RWPE2 (cell line): ENCODE results near the gene SSX4.
A peak's percentile ranks its signal among the peaks of the same experiment; 100 is the strongest.
"Not testable (repeated sequence)": the region's sequence is repeated elsewhere in the genome, so short reads cannot be mapped to it uniquely, and the experiment has no call there.

ENCODE experiments used
- ATAC-seq: fragments of 200-7000 bp; cut with Tn5 transposase; 3 replicates; pipeline ENCODE4 v1.9.1; 2021; ENCODE audit warnings: low read depth
- DNase-seq: peaks from one replicate; pipeline ENCODE4 v3.0.0-alpha.2; 2020; ENCODE audit warnings: low spot score
- H3K27ac ChIP-seq: fragments of 450-650 bp; 2 replicates; pipeline ENCODE4 v1.5.1; 2017; ENCODE audit warnings: mild to moderate bottlenecking; ENCODE audit not compliant: poor library complexity, severe bottlenecking
- H3K27me3 ChIP-seq: fragments of 250-450 bp; sonication (Bioruptor Pico); 2 replicates; pipeline ENCODE4 v1.5.1; 2021; ENCODE audit warnings: mild to moderate bottlenecking, moderate library complexity; ENCODE audit not compliant: insufficient read depth, poor library complexity, severe bottlenecking
- H3K36me3 ChIP-seq: fragments of 250-450 bp; sonication (Bioruptor Pico); 2 replicates; pipeline ENCODE4 v1.5.1; 2020; ENCODE audit warnings: low read depth, mild to moderate bottlenecking, moderate library complexity
- H3K4me1 ChIP-seq: fragments of 250-450 bp; sonication (Bioruptor Pico); 2 replicates; pipeline ENCODE4 v1.5.1; 2021; ENCODE audit warnings: mild to moderate bottlenecking, moderate library complexity; ENCODE audit not compliant: insufficient read depth, poor library complexity, severe bottlenecking
- H3K4me3 ChIP-seq: fragments of 250-450 bp; sonication (Bioruptor Pico); 2 replicates; pipeline ENCODE4 v1.5.1; 2021; ENCODE audit warnings: mild to moderate bottlenecking, moderate library complexity; ENCODE audit not compliant: severe bottlenecking
- H3K9me3 ChIP-seq: fragments of 250-450 bp; sonication (Bioruptor Pico); 2 replicates; pipeline ENCODE4 v1.5.1; 2021; ENCODE audit warnings: mild to moderate bottlenecking, moderate library complexity; ENCODE audit not compliant: severe bottlenecking
- TF ChIP-seq, protein P1 (sequence below): fragments of 450-650 bp; IDR thresholded peaks from one replicate; pipeline ENCODE4 v1.5.1; 2017; ENCODE audit warnings: mild to moderate bottlenecking, moderate library complexity; ENCODE audit not compliant: poor library complexity, severe bottlenecking

SSX4 gene, protein sequence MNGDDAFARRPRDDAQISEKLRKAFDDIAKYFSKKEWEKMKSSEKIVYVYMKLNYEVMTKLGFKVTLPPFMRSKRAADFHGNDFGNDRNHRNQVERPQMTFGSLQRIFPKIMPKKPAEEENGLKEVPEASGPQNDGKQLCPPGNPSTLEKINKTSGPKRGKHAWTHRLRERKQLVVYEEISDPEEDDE

DNA sequence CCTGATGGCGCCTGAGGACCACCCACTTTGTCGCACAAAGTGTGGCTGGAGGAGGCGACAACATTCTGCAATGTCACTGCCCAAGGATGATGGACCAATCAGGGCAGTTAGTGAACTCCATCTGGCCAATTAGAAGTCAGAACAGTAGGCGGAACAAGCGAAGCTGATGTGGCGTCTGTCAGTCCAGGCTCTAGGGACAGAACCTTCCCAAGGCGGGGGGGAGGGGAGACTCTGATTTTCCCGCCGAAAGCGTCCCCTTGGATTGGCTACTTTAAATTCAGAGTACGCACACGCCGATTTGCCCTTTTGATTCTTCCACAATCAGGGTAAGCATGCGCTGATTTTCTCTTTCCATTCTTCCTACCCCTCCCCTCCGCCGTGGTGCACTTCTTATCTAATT is at the start of gene SSX4:
TSS of gene SSX4 (plus strand) at position 301 of the 400 bp plus-strand sequence. CDS start 515 bp downstream, outside the sequence.
- ATAC-seq, H3K9me3 ChIP-seq, H3K27ac ChIP-seq, DNase-seq, H3K4me3 ChIP-seq, H3K27me3 ChIP-seq, H3K36me3 ChIP-seq, H3K4me1 ChIP-seq: not testable (repeated sequence)

DNA sequence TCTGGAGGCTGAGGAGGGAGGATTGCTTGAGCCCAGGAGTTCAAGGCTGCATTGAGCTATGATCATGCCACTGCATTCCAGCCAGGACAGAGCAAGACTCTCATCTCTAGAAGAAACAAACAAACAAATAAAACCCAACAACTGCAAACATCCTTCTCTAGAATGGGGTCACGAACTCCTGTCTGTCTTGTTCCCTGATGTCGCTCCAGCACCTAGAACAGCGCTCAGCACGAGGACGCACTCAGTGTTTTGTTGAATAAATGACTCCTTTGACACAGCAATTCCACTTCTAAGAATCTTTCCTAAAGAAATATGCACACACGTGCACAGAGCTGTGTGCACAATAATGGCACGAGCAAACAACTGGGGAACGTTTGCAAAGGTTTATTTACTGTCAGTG is 37.3 kb upstream of the SSX4 start:
- not testable (repeated sequence) for H3K9me3 ChIP-seq, H3K4me3 ChIP-seq, H3K4me1 ChIP-seq, ATAC-seq, H3K27ac ChIP-seq, H3K36me3 ChIP-seq, H3K27me3 ChIP-seq, DNase-seq

DNA sequence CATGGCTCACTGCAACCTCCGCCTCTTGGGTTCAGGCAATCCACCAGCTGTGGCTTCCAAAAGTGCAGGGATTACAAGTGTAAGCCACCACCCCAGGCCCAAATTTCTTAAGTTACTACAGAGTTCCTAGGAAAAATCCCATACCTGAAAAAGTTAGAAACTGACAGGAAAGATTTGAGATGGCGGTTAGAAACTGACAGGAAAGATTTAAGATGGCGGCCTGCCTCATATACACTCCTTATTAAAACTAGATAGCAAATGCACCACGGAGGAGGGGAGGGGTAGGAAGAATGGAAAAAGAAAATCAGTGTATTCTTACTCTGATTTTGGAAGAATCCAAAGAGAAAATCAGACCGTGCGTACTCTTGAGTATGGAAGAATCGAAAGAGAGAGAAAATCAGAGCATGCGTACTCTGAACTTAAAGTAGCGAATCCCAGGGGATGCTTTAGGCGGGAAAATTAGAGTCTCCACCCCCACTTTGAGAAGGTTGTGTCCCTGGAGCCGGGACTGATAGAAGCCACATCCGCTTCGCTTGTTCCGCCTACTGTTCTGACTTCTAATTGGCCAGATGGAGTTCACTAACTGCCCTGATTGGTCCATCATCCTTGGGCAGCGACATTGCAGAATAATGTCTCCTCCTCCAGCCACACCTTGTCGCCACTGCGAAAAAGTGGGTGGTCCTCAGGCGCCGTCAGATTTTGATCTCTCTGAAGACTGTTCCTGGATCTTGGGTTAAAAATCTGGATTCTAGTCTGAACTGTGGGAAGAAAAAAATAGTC is 26.8 kb upstream of the SSX4 start, which contains the start of gene SSX3:
TSS of gene SSX3 (minus strand) at position 389 of the 780 bp plus-strand sequence. CDS start 1,454 bp downstream, outside the sequence.
- H3K27me3 ChIP-seq, H3K27ac ChIP-seq, H3K36me3 ChIP-seq, ATAC-seq, H3K4me1 ChIP-seq, H3K9me3 ChIP-seq, DNase-seq, H3K4me3 ChIP-seq: not testable (repeated sequence)

DNA sequence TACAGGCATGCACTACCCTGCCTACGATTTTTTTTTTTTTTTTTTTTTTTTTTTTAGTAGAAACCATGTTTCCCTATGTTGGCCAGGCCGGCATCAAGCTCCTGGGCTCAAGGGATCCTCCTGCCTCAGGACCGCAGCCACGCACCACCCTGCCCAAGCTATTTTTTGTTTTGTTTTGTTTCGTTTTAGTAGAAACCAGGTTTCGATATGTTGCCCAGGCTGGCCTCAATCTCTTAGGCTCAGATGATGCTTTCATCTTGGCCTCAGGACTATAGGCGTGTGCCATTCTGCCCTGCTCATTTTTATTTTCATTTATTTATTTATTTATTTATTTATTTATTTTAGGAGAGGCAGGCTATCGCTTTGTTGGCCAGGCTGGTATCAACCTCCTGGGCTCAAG is 25.7 kb upstream of the SSX4 start:
- DNase-seq = no peak
- ATAC-seq = no peak
- H3K27ac ChIP-seq = no peak overlapping the region
- H3K27me3 ChIP-seq = no peaks in the 10 kb centered on the region
- TF ChIP-seq, protein P1, sequence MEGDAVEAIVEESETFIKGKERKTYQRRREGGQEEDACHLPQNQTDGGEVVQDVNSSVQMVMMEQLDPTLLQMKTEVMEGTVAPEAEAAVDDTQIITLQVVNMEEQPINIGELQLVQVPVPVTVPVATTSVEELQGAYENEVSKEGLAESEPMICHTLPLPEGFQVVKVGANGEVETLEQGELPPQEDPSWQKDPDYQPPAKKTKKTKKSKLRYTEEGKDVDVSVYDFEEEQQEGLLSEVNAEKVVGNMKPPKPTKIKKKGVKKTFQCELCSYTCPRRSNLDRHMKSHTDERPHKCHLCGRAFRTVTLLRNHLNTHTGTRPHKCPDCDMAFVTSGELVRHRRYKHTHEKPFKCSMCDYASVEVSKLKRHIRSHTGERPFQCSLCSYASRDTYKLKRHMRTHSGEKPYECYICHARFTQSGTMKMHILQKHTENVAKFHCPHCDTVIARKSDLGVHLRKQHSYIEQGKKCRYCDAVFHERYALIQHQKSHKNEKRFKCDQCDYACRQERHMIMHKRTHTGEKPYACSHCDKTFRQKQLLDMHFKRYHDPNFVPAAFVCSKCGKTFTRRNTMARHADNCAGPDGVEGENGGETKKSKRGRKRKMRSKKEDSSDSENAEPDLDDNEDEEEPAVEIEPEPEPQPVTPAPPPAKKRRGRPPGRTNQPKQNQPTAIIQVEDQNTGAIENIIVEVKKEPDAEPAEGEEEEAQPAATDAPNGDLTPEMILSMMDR = no peak
- H3K36me3 ChIP-seq = no peaks in the 10 kb centered on the region
- no peaks in the 10 kb centered on the region for H3K9me3 ChIP-seq
- H3K4me3 ChIP-seq = no peak overlapping the region
- H3K4me1 ChIP-seq = no peaks in the 10 kb centered on the region

DNA sequence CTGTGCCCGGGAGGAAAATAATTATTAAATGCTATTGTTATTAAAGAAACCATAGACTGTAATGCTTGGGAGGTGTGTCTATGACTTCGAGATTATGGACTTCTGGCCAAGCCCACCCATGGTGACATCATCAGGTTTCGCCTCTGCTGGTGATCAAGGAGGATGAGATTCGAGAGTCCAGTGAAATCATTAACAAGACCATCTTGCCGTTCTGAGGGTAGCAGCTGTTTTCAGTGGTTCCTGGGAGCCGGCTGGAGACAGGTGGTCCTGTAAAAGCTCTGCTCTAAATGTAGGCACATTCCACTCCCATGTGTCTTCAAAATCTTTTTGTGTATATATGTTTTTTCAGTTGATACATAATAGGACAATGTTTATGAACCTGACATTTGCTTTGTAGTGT is 24.1 kb upstream of the SSX4 start:
- DNase-seq, H3K36me3 ChIP-seq, H3K27me3 ChIP-seq, H3K4me1 ChIP-seq, ATAC-seq, H3K4me3 ChIP-seq, H3K9me3 ChIP-seq, H3K27ac ChIP-seq: not testable (repeated sequence)

DNA sequence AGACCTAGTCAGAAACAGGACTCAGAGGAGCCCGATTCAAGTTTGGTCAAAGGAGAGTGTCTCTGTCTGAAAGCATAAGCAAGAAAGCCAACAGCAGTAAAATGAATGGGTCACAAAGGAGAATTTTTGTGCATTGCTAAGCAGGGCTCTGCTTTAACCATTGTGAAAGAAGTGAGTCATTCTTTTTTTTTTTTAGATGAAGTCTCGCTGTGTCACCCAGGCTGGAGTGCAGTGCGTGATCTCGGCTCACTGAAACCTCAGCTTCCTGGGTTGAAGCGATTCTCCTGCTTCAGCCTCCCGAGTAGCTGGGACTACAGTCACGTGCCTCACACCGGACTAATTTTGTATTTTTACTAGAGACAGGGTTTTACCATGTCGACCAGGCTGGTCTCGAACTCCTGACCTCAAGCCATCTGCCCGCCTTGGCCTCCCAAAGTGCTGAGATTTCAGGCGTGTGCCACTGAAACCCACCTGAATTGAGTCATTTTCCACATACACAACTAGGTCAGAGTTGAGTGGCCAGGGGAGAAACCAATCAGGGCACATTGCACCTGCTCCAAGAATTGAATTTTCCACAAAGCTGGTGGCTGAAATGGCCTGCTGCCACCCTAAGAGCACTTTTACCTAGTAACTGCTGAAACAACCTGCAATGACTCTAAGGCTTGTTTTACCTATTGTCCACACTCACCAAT is 15.5 kb upstream of the SSX4 start:
- not testable (repeated sequence) for H3K4me1 ChIP-seq, H3K27me3 ChIP-seq, H3K36me3 ChIP-seq, H3K9me3 ChIP-seq, H3K4me3 ChIP-seq, DNase-seq, H3K27ac ChIP-seq
- ATAC-seq = peak; percentile 68; the same call in 2 of the 3 replicates

DNA sequence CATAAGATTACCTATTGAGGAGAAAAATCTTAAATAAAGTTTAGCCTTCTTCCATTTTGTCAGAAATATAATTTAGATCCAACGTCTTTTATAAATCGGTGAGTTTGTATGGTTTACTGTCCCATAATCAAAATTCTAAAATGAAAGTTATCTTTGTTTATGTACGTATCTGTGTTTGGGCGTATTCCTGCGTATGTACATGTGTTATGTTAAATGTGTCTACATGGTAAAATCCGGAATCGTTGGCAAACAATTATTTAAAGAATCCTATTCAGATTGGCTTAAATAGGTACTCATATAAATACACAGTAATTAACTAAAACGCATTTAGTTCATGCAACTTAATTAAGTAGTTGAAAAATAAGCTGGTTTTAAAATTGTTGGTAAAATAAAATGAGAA is 12.9 kb upstream of the SSX4 start:
- not testable (repeated sequence) for H3K4me3 ChIP-seq

GRCh38 chrX:48396931-48397330 is 13.6 kb downstream of the SSX4 start:
- not testable (repeated sequence) for H3K9me3 ChIP-seq, H3K27me3 ChIP-seq, ATAC-seq, H3K4me1 ChIP-seq, H3K36me3 ChIP-seq, DNase-seq, H3K27ac ChIP-seq, H3K4me3 ChIP-seq

More for the DNA sequence above, 12.9 kb upstream of the SSX4 start:
- not testable (repeated sequence) for H3K27me3 ChIP-seq, H3K36me3 ChIP-seq, H3K9me3 ChIP-seq, DNase-seq, H3K4me1 ChIP-seq, ATAC-seq, H3K27ac ChIP-seq

DNA sequence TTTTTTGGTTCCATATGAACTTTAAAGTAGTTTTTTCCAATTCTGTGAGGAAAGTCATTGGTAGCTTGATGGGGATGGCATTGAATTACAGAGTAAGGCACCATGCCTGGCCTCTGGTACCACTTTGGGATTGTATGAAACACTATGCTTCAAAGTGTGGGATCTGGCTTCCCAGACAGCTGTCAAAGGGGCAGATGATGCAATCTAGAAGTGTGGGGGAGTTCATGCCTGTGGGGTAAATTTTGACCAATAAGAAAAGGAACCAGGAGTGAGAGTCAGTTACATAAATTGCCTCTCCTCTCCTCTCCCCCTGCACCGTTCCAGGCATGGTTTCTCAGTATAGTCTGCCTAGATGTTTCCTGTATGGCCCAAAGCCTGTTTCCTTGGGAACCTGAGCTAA is 14.5 kb downstream of the SSX4 start:
- not testable (repeated sequence) for H3K36me3 ChIP-seq, ATAC-seq, DNase-seq, H3K27me3 ChIP-seq, H3K27ac ChIP-seq, H3K4me1 ChIP-seq, H3K4me3 ChIP-seq, H3K9me3 ChIP-seq

- H3K27me3 ChIP-seq, H3K4me1 ChIP-seq, DNase-seq, H3K9me3 ChIP-seq, H3K27ac ChIP-seq, H3K4me3 ChIP-seq, H3K36me3 ChIP-seq, ATAC-seq: not testable (repeated sequence)
These were observed 28.5 kb downstream of the SSX4 start, which contains the start of gene SSX4B for GRCh38 chrX:48411860-48412259. TSS of gene SSX4B (minus strand) at chrX:48411960. CDS start at chrX:48411372, 588 bp downstream.
